ENCODE data around the gene PRKG2.

PRKG2 gene

DNA sequence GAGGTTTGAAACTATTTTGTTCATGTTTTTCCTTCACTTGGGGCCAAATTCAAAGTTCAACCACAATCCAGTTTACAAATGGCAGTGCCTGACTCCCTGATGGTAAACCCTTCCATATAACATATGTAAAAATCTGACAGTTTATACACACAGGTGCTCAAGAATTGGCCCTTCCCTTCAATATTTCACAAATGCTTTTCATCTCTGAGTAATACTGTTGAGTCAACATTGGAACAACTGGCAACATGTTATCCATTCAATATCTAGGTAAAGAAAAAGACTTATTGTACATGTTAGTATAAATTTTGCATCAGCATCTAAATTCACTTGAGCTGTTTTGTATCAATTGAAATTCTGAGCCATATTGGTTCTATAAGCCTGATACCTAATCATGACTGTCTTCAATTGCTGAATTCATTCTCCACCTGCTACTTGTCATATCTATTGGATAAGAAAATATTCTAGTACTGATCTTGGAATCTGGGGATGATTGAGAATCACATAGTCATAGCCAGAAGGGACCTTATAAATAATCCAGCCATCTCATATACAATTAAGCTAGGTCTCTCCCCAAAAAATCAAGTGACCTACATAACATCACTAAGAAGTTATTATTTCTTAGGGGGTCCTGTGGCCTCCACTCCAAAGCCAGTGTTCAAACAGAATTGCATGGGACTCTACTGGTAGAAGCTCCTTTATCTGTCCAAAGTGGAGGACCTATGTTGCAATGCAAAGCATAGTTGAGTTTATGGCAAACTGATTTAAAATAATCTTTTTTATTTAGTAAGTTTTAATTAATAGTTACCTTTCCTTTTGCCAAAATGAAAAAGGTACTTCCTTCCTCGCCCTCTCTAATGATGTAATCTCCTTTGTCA lies 61.9 kb downstream of the PRKG2 start:
- no peak overlapping the region for H3K4me3 ChIP-seq (ENCODE audit: low read depth, low read length)
- CTCF ChIA-PET = no interaction called here
- POLR2A ChIA-PET = no interaction called here

DNA sequence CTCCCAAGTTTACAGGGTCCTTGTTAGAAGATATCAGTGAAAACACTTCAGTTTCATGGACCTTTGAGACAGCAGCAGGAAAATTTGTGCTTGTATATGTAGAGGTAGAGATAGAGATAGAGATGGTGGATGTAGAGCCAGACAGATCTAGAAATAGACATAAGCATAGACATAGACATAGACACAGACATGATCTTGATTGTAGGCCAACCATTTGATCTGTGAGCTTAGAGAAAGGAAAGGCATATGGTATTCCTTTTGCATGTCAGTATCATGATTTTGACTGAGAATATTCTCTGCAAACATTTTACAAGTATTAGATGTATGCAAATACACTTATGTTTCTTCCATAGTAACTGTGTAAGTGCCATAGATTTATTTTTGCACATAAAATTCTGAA lies 65.0 kb downstream of the PRKG2 start:
- CTCF ChIA-PET = interaction anchor here (0.8 kb wide), 1 partner anchor 80 kb away, joined by 3 read pairs; no protein-coding TSS in a partner anchor
- POLR2A ChIA-PET = no interaction called here

More for the DNA sequence above, 61.9 kb downstream of the PRKG2 start:
- no peak for DNase-seq (ENCODE audit: low read depth, low spot score)
- TF ChIP-seq, protein P1, sequence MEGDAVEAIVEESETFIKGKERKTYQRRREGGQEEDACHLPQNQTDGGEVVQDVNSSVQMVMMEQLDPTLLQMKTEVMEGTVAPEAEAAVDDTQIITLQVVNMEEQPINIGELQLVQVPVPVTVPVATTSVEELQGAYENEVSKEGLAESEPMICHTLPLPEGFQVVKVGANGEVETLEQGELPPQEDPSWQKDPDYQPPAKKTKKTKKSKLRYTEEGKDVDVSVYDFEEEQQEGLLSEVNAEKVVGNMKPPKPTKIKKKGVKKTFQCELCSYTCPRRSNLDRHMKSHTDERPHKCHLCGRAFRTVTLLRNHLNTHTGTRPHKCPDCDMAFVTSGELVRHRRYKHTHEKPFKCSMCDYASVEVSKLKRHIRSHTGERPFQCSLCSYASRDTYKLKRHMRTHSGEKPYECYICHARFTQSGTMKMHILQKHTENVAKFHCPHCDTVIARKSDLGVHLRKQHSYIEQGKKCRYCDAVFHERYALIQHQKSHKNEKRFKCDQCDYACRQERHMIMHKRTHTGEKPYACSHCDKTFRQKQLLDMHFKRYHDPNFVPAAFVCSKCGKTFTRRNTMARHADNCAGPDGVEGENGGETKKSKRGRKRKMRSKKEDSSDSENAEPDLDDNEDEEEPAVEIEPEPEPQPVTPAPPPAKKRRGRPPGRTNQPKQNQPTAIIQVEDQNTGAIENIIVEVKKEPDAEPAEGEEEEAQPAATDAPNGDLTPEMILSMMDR (IDR thresholded peaks at IDR 0.05; ENCODE audit: insufficient read depth, low read length, missing control alignments) = no peak

DNA sequence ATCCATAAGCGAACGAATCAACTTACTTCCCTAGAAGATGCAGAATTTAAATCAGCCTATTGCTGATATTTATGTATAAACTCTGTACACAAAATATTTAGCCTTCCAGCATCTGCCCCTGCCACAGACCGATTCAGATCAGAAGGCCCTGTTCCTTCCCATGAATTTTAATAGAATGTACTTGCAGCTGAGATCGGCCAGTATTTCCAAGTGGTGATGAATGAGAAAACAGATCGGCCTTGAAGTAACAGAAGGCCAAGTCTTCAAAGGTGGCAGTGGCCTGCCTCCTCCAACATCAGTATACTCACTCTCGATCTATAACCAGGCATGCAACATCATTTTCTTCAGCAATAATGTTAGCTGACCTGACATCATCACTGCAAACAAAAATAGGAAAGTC lies 66.4 kb downstream of the PRKG2 start:
- CTCF ChIA-PET = no interaction called here
- TF ChIP-seq, protein P1 (IDR thresholded peaks at IDR 0.05; ENCODE audit: insufficient read depth, low read length, missing control alignments) = no peak

More for the DNA sequence above, 65.0 kb downstream of the PRKG2 start:
- TF ChIP-seq, protein P1 (IDR thresholded peaks at IDR 0.05; ENCODE audit: insufficient read depth, low read length, missing control alignments) = no peak
- no peak overlapping the region for H3K4me3 ChIP-seq (ENCODE audit: low read depth, low read length)
- DNase-seq (ENCODE audit: low read depth, low spot score) = no peak

DNA sequence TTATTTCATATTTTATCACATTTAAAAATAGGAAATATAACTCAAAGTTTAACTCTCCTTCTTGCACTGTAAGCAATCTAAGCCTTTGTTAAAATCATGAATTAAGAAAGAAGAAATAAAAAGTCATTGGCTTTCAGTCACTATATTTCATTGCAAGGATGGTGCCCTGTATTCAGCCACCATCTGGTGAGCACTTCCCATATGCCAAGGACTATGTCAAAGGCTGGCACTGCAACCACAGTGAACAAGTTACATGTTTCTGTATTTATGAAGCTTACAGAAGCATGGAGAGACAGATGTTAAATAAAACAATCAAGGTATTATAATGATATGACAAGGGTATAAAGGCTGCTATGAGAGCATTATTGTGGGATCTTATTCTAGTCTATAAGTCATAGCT lies 68.6 kb downstream of the PRKG2 start:
- H3K4me3 ChIP-seq (ENCODE audit: low read depth, low read length) = no peak overlapping the region
- ChIA-PET POLR2A (no interaction called here), CTCF (no interaction called here)
- TF ChIP-seq, protein P1 (IDR thresholded peaks at IDR 0.05; ENCODE audit: insufficient read depth, low read length, missing control alignments) = no peak
- no peak for DNase-seq (ENCODE audit: low read depth, low spot score)

More for the DNA sequence above, 66.4 kb downstream of the PRKG2 start:
- DNase-seq (ENCODE audit: low read depth, low spot score) = no peak
- POLR2A ChIA-PET = no interaction called here
- no peak overlapping the region for H3K4me3 ChIP-seq (ENCODE audit: low read depth, low read length)

GRCh38 chr4:81143183-81143582 lies 71.8 kb downstream of the PRKG2 start:
- no peak for DNase-seq (ENCODE audit: low read depth, low spot score)
- ChIA-PET POLR2A (no interaction called here), CTCF (no interaction called here)
- TF ChIP-seq, protein P1 (IDR thresholded peaks at IDR 0.05; ENCODE audit: insufficient read depth, low read length, missing control alignments) = no peak
- no peak overlapping the region for H3K4me3 ChIP-seq (ENCODE audit: low read depth, low read length)

GRCh38 chr4:81142744-81143143 lies 72.3 kb downstream of the PRKG2 start:
- H3K4me3 ChIP-seq (ENCODE audit: low read depth, low read length) = no peak overlapping the region
- TF ChIP-seq, protein P1 (IDR thresholded peaks at IDR 0.05; ENCODE audit: insufficient read depth, low read length, missing control alignments) = no peak
- POLR2A ChIA-PET = no interaction called here
- DNase-seq (ENCODE audit: low read depth, low spot score) = no peak
- CTCF ChIA-PET = no interaction called here
